GM19438 (cell line): ENCODE results near the gene WNT7A.

ENCODE experiments used
- ATAC-seq: cut with Tn5 transposase; IDR thresholded peaks from one replicate; pipeline ENCODE4 v1.9.1; 2021; ENCODE audit warnings: low read depth; ENCODE audit not compliant: unreplicated experiment

The WNT7A gene

DNA sequence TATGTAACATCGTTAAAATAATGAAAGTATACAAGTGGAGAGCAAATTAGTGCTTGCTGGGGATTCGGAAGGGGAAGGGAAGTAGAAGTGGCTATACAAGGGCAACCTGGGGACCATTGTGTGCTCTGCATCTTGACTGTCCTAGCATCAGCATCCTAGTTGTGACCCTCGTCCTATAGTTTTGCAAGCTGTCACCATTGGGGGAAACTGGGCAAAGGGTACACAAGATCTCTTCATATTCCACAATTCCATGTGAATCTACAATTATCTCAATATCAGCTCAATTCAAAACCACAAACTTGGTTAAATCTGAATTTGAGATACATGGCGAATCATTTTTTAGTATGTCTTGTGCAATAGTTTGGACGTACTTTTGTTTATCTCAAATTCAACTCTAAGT is 30.9 kb downstream of the WNT7A start:
- ATAC-seq: no peak

DNA sequence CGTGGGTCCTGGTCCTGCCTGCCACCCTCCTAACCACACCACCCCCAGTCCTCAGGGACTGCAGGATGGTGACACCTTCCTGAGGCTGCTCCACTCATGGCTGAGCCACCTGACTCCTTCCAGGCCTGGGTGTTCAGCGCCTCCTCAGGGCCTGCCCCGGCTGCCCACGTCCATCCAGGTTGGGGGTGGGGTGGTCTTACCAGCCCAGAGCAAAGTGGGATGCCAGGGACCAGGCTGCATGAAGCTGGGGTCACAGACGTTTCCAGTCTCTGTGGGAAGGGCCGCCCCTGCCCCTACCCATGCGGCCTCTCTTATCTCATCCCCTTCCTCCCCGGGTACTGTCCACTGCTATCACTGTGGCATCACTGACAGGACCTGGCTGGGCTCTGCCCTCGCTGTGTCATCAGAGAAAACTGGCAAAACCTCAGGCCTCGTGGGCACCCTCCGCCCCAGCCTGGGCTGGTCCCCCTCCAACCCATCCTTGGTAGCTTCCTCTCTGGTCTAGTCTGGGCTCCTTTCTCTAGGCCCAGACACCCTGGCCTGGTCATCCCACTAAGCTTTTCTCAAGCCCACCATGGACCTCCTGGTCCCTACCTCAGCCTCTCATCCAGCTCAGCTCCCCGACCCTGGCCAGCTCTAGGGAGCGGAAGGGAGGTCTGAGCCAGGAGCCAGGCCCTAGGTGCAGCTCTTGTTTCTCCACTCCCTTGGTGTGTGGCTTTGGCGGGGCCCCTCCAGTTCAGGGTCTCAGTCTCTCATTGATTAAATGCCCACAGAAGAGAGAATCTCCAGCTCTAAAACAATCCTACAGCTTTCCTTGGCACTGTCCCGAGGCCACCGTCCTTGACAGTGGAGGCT is 32.9 kb downstream of the WNT7A start:
- no peak for ATAC-seq

DNA sequence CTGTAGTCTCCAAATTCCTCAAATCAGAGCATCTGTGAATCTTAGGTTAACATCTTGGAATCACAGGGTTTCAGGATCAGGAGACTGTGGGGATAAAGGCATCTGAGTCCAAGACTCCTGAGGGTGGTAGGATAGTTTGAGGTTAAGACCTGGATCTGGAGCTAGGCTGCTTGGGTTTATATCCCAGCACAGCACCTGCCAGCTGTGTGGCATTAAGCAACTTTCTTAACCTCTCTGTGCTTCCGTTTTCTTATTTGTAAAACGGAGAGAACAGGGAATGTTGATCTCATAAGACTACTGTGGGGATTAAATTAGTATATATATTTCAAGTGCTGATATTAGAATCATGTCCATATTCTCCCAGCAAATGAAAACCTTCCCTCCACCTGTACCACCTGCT is 33.6 kb downstream of the WNT7A start:
- ATAC-seq: no peak

DNA sequence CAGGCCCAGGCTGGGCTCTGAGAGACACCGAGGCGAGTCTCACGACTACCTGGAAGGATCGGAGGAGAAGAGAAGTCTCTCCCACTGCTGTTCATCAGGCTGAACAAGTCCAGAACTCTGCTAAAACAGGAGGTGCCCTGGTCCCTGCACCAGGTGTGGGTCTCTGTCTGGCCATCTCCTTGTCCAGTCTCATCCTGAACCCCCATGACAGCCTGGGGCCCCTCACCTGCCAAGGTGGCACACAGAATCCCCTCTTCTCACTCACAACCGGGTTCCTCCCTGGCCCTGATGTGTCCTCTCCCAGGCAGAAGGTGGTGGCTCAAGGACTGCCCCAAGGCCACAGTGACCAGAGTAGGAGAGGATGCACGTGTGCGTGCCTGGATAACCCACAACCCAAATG is 34.1 kb downstream of the WNT7A start:
- ATAC-seq: no peak

DNA sequence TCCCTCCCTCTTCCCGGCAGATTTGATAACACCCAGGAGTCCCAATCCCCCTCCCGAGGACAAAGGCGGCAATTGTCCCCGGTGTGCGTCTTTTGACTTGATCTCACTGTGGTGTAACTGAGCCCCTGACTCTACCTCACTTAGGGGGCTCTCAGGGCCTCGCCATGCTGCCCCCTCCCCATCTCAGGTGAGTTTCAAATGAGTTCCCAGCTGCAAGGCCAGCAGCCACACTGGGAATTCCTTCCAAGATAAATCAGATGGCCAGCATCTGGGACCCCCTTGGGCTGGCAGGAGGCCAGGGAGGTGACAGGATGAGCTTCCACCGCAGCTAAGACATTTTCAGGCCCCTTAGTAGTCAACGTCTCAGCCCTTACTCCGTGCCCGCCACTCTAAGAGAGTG is 35.0 kb downstream of the WNT7A start:
- no peak for ATAC-seq

DNA sequence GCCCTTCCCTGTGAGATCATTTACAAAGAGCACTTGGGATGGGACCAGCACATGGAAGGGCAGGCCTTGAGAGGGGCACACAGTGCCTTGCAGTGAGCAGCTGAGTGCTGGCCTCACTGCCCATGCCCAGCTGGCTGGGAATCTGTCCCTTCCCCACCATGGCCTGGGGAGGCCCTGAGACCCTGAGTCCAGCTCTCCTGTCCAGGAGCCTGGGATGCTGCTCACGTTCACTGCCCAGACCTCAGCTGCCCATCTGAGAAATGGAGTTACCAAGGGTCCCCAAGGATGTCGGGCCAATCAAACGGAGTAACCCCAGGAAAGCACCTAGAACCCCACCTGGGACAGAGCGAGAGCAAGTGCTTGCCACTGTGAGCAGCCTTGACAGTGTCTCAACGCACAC is 35.6 kb downstream of the WNT7A start:
- ATAC-seq: no peak

DNA sequence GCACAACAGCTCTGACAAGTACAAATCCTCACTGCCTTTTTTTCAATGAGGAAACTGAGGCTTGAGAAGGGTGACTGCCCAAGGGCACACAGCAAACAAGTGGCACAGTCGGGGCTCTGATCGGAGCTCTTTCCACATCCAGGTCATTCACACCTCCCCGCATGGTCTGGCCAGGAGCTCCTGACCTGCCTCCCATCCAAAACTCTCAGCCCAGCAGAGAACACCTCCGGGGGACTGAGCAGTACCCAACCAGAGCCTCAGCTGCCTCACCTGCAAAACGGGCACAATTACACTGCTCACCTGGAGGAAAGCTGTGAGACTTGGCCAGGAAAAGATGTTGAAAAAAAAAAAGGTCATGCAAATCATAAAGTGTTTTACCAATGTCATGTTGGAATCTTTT is 36.5 kb downstream of the WNT7A start:
- no peak for ATAC-seq

DNA sequence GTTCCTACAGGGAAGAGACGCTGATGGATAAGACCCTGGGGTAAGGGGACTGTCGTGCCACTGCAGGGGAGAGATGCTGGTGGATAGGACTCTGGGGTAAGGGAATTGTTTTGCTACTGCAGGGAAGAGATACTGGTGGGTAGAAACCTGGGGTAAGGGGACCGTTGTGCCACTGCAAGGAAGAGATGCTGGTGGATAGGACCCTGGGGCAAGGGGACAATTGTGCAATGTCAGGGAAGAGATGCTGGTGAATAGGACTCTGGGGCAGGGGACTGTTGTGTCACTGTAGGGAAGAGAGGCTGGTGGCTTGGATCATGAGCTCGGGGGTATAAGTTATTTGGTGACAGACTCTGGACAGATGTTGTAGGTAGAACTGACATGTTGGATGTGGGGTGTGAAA is 37.6 kb downstream of the WNT7A start:
- ATAC-seq: no peak

DNA sequence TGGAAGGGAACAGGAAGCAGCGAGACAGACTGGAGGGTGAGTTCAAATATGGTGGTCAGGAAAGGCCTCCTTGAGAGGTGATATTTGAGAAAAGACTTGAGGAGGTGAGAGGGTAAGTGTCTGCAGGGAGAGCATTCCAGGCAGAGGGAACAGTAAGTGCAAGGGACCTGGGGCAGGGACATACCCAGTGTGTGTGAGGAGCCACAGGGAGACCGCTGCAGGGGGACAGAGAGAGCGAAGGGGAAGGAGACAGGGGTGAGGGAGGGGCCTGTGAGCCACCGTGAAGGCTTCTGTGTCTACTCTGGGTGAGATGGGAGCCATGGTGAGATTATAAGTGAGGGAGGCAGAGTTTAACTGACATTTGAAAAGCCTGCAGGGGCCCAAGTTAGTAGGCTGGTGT is 38.0 kb downstream of the WNT7A start:
- ATAC-seq: no peak

DNA sequence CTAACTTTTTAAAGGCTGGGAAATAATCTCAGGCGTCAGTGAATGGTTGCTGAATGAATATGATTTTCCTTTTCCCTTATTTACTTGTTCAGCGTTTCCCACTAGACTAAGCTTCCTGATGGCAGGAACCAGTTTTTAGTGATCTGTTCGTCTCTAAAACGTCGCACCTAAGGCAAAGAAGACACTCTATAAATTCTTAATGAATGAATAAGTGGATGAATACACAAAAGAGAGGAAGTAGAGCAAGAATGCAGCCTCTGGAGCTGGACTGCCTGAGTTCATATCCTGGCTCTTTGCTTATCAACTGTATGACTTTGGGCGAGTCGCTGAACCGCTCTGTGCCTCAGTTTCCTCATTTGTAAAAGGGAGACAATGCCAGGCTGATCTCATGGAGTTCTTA is 38.7 kb downstream of the WNT7A start:
- ATAC-seq: no peak

DNA sequence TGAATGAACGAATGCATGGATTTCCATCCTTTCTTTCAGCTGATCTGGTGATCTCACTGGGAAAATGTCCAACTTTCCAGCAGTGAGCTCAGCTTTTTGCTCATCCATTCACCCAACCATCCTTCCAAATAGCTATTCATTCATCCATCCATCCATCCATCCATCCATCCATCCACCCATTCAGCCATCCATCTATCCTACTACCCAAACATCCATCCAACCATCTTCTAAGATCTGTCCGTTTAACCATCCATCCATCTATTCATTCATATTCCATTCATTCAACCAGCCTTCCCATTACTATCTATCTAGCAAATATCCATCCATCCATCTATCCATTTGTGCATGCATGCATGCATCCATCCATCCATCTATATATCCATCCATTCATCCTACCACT is 39.4 kb downstream of the WNT7A start:
- ATAC-seq: no peak

DNA sequence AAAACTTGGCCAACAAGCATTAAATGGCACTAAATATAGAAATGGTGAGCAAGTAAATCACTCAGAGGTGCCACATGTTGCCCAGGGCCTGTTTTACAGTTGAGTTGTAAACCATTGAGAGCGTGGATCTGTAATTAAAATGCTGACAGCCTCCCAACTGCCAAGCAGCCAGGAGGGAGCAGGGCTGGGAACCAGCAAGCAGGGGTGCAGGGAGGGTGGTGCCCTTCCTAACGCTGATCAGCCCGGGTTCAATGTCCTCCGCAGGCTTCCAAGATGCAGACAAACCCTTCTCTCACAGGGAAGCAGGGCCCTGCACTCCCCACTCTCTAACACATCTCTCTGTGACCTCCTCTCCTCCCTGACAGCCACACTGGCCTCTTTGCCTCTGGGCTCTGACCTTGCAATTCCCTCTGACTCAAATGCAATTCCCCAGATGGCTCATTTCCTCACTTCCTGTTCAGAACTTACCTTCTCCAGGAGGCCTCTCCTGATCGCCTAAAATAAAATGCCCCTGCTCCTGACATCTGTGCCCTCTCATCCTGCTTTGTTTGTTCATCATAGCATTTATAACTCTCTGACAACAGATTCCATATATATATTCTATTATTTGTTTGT is 40.0 kb downstream of the WNT7A start:
- no peak for ATAC-seq

DNA sequence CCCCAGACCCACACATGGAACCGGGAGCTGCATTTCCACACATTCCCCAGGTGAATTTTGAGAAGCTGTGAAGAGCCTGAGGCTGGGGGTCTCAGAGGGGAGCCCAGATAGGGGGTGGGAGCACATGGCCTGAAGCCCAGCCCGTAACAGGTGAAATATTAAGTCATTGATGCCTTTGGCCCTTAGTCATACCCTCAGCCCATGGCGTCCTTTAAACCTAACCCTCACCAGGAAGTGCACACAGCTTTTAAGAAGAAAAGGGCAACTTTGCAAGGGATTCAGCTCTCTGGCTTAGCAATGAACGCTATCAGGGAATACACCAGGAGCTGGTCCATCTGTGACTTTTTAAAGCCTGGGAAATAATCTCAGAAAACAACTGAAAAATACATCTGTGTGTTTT is 40.6 kb downstream of the WNT7A start:
- ATAC-seq: no peak

DNA sequence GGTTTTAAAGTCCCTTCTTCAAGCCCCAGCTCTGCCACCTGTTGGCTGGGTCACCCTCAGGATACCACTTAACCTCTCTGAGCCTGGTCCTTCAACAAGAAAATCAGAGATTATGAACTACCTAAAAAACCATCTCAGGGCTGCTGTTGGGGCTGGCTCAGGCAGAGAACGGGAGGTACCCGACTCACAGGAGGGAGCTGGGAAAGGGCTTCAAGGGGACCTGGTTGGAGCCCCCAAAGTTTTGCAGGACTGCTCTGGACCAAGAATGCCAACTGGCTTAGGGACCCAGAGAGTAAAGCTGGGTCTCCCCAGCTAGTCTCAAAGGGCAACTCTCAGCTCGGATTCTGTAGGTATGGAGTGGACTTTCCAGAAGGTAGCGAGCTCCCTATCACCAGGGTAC is 41.5 kb downstream of the WNT7A start:
- no peak for ATAC-seq

DNA sequence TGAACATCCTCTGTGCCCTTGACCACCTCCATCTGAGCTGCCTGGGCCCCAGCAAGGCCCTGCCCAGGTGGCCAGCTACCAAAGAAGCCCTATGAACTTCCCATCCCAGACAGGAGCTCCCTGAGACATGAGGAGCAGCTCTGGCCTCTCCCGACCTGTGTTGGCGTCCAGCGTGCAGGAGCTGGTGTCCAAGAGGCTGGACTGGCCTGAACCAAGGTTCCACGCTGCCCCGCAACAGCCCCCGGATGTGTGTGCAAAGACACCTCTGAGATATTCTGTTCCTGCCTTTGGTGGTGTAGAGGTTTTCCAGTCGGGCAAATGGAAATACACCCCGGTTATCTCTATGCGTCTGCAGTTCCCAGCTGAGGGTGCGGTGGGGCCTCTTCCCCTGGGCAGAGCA is 42.1 kb downstream of the WNT7A start:
- ATAC-seq: no peak

DNA sequence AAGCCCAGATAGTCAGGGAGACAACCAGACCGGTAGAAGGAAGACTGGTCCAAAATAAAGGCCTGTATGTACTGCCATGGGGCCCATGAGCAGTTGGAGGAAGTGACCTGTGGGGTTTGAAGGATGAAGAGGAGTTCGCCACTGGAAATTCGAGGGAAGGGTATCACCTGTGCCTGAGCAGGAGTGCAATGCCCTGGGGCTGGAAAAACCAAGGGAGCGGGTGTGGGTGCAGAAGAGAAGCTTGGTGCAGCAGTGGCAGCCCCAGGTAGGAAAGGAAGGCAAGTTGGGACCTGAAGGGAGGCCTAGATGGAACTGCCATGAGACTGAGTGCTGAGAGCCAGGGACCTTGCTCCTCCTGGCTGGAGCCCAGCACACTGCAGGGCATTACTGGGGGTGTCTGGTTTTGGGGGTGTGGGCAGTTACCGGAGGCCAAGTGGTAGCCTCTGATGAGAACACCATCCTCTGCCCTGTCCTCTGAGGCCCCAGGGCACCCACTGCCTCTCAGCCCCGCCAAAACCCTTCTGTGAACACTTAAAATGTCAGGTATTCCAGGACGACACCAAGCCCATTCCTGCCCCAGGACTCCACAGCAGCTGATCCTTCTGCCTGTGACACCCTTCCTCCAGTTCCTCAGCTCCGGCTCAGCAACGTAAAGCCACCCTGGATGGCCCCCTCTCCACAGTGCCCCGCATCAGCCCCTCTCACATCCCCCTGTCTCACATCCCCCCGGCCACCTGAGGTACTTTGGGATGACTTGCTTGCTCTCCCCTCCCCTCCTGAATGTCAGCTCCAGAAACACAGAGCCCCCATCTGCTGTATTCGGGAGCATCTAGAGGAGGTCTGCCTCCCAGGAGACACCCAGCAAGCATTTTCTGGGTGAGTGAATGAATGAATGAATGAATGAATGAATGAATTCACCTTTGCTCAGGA is 42.9 kb downstream of the WNT7A start:
- no peak for ATAC-seq

DNA sequence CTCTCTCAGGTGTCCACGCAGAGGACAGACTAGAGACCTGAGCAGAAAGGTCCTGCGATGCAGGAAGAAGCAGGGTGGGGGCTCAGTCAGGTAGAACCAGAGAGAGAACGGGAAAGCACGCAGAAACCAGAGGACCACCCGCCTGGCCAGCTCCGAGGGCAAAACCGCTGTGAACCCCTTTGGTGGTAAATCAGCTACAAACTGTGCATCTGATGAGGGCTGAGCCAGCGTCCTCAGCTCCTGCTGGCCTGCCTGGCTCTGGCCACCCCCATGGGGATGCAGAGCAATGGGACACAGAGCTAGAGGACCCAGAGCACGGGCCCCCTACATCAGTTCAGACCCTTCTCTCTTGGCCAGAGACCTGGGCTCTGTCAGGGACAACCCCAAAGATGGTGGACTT is 44.6 kb downstream of the WNT7A start:
- ATAC-seq: no peak

DNA sequence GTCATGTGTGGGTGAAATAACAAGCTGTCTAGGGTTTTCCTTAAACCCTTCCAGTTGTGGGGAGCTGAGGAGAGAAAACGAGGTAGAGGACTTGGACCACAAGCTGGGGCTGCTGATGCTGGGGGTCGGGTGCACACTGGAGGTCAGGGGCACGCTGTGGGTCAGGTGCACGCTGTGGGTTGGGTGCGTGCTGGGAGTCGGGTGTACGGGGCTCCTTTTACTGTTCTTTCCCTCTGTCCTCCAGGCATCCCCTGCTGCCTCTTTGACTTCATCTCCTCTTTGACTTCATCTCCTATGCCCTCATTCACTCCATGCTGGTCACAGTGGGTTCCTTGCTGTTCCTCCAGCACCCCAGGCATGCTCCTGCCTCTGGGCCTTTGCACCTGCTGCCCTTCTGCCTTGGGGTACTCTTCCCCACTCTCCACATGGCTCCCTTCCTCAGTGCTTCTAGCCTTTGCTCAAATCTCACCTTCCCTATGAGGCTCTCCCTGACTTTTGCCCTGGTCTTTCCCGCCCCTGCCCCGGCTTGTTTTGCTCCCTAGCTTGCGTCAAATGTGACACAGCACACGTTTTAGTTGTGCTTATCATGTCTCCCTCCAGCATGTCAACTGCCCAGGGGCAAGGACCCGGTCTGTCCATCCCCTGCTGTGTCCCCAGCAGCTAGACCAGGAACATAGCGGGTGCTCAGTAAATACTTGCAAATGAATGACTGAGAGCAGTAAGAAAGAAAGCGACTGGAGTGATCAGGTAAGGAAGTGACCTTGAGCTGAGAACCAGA is 45.4 kb downstream of the WNT7A start:
- ATAC-seq: no peak

DNA sequence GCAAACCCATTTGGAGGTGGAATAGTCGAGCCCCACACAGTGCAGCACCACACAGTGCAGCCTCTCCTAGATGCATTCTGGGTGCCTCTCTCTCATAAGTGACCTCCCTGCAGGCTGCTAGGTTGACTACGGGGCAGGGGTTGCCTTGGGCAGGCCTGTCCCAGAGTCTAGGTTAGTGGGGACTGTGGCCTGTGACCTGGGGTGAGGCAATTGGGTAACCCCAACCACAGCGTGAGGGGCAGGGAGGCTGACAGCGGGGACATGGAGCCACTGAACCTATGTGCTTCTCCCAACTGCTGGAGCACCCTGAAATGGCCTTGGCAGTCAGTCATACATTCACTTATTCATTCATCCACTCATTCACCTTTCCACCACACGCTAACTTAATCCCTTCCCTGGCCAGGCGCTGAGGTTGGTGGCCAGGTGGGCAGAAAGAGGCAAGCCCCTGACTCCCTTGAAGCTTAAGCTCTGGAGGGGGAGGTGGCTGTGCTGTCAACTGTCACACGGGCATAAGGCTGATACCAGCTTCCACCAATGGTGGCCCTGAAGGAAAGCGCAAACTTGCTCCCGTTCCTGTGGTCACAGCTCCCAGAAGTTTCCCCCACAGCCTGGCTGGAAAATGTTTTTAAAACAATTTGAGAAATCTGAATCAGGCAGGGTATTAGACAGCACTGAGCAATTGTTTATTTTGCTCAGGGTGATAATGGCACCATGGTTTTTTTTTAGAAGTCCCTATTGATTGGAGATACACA is 46.2 kb downstream of the WNT7A start:
- no peak for ATAC-seq

DNA sequence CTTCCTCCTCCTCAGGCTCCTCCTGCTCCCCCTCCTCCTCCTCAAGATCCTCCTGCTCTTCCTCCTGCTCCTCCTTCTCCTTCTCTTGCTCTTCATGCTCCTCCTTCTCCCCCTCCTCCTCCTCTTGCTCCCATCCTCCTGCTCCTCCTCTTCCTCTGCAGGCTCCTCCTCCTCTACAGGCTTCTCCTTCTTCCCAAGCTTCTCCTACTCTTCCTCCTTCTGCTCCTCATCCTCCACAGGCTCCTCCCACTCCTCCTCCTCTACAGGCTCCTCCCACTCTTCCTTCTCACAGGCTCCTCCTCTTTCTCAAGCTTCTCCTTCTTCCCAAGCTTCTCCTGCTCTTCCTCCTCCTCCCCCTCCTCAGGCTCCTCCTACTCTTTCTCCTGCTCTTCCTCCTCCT is 47.7 kb downstream of the WNT7A start:
- no peak for ATAC-seq
